NOMO-1 treated with dmso at 0.1 percent for 144 hours (cell line): ENCODE results near the gene SYNE3.

ENCODE experiments used
- DNase-seq: peaks from one replicate; lab custom pipeline; 2025; ENCODE audit not compliant: unreplicated experiment; lab: John Stamatoyannopoulos, UW

SYNE3 gene

DNA sequence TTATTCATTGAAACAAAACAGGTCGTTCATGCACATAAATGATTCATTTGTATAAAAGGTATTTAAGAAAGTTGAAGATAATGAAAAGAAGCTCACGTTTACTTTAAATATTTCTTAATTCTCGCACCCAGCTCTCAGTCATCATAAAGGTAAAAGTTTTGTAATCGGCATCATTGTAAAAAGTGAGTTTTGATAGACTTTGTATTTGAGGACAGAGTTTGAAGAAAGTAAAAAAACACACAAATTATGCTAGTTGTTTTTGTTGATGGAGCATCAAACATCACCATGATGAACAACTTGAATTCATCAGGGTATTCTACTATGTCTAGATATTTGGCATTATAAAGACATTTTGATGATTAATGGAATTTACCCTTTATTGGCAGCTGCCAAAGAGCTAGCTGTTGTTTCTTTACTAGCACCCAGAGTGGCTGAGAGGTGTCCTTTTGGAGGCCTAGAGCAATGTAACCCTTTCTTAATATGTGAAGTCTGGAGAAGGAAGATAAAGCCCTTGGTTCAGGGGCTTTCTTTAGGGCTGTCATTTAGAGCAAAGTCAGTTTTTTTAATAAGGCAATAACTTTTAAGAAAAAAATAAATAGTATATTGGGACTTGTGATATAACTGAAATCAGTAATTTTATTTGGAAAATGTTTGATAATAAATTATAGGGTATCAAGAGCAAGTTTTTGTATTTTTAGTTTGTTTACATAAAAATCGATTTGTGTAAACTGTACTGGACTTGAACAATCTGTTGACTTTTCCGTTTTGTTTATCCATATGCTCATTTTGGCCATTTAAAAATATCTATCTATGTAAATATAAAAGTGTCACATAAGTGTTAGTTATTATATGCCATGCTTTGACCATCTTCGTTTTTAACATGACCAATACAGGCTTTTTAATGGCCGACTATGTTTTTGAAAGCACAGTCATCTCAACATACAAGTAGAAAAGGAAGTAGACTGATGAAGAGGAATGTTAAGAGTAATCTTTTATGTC lies 25.8 kb upstream of the SYNE3 start:
- DNase-seq = no peak

DNA sequence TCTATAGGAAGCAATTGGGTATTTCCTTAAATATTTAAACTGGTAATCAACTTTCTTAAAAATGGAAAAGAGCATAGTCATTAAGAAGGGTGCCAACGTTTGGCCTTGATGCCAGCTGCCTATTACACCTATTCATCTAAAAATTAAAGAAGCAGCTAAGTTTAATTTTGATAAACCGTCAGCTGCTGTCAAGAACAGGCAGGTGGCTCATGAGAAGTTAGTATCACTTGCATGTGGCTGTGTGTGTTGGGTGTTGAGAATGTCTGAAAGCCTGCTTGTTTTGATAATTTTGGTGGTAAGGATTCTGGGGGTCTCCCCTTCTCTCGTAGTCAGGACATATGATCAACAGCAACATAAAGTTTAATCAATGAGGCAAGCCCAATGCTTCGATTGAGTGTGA lies 24.9 kb upstream of the SYNE3 start:
- DNase-seq = no peak

DNA sequence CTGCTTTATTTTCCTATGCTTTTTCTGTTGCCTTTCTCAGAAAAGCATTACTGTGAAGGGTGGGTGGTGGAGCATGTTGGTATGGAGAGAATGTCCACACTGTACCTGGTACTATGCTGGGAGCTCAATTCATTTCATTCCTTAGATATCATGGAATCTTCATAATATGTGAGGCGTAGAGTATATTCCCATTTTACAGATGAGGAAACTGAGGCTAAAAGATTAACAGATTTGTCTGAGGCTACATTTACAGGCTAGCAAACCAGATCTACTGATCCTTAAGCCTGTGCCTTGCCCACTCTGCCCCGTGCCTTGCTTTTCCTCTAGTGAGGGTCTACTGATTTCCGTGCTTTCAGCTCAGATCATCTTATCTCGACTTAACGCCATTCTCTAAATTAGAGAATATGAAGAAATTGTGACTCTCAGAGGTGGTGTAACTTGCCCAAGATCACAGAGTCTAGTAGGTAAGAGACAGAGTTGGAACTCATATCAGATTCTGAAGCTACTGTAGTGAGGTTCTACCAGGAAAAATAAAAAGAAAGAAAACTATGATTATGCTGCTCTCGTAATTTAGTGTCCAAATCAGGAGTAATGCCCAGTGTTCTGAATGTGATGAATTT lies 23.9 kb upstream of the SYNE3 start:
- no peak for DNase-seq

DNA sequence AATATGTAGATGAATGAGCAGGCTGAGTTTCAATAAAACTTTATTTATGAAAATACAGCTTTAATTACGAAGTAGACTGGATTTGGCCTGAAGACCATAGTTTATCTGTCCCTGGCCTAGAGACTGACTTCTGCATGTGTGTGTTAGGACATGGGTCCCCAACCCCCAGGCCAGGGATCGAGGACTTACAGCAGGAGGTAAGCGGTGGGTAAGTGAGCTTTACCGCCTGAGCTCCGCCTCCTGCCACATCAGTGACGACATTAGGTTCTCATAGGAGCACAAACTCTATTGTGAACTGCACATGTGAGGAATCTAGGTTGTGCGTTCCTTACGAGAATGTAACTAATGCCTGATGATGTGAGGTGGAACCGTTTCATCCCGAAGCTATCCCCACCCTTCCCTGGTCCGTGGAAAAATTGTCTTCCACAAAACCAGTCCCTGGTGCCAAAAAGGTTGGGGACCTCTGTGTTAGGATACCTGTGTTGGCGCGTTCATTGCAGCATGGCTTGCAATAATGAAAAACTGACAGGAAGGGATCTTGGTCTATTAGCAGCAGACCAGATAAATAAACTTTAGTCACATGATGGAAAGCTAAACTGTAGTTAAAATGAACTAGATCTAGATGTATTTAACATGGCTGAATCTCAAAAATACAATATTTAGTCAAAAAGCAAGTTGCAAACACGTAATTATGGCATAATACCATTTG lies 22.5 kb upstream of the SYNE3 start:
- no peak for DNase-seq

DNA sequence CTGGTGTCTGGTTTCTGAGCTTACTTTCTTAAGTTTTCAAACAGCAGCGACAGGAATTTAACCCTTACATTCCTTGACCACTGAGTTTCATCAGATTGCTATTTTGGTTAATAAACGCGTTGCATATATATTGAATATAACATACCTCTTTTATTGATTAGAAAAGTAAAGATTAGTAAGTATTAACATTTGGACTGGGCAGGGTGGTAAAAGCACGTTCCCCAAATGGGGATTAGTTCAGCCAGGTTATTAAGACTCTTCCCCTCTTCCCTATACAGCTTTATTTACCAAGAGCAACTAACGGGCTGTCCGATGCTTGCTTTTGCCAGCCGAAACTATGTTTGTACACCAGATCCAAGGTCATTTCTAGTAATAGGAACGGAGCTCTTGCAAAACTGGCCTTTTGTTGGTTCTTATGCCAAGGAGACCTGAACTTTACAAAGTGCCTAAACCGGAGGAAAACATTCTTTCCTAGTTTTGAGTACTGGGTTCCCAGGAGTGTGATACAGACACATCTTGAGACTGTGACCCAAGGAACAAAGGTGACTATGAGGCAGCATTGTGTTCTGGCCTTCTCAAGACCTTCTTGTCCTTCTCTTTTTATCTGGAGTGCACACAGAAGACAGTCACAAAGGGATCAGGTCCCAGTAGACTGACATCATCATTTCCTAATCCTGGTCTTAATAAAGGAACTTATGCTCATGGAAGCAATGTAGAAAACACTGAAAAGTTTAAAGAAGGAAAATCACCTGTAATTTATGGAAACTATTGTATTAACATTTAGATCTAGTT lies 21.0 kb upstream of the SYNE3 start:
- DNase-seq = no peak

DNA sequence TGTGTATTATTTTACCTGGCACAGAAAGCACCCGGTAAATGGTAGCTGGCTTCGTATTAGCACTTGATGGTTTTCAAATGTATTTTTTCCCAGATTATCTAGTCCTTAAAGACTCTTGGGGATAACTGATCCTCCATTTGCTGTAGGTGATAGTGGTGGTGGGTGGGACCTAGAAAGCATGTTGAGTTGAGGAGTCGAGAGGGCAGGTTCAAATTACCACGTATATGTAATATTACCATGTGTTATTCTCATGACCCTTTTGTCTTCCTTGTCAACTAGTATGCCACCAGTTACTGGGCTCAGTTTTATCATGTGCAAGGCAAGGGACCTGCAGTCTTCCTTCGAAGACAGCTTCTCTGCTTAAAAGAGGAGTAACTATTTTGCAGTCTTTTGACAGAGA lies 20.2 kb upstream of the SYNE3 start:
- DNase-seq = no peak

DNA sequence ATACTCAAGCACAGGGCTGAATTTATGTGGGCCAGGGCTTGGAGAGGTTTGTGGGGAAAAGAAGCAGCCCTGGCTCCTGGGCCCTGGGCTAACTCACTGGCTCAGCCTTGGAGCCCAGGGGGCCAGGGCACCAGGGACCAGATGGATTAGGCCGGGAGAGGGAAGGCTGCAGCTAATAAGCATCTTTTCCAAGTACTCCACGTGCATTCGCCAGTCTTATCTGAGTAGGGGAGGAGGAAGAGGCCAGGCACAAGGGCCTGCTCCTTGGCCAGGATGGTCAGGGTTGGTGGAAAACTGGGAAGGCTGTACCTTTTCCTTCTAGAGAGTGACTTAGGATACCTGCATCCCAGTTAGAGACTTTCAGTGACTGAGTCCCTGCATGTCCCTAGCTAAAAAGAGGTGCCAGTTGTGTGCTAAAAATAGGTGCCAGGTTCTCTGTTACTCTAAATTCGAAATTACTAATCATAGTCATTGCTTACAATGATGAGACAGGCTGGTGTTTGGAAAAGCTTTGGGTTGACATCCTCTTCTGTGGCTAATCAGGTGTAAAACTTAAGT lies 19.7 kb upstream of the SYNE3 start:
- no peak for DNase-seq

DNA sequence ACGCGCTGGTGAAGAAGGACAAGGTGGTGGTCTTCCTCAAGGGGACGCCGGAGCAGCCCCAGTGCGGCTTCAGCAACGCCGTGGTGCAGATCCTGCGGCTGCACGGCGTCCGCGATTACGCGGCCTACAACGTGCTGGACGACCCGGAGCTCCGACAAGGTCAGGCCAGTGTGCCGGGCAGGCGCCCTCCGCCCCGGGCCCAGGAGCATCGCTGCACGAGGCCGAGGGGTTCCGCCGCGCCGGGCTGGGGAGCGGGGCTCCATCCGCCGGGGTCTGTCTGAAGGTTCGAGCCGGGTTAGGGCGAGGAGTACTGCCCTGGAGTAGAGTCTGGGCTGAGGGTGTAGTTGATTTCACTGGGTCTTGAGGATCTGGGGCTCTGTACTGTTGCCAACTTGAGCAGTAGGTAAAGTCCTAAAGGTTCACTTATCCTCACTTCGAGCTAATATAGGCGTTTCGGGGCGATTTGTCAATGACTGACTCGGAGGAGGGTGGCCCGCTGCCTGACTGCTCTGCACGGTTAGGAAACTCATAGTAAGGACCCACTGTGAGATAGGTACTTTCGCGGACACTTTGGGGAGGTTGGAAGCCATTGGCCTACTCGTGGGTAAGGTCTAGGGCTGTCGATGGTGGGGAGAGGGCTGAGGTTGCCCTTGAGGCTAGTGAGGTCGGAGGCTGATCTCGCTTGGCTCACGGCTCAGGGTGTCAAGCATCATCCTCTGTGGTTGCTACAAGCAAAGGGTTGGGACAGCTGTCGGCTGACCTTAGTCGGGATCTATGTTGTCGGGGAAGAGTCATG lies 19.0 kb upstream of the SYNE3 start:
- DNase-seq = no peak

DNA sequence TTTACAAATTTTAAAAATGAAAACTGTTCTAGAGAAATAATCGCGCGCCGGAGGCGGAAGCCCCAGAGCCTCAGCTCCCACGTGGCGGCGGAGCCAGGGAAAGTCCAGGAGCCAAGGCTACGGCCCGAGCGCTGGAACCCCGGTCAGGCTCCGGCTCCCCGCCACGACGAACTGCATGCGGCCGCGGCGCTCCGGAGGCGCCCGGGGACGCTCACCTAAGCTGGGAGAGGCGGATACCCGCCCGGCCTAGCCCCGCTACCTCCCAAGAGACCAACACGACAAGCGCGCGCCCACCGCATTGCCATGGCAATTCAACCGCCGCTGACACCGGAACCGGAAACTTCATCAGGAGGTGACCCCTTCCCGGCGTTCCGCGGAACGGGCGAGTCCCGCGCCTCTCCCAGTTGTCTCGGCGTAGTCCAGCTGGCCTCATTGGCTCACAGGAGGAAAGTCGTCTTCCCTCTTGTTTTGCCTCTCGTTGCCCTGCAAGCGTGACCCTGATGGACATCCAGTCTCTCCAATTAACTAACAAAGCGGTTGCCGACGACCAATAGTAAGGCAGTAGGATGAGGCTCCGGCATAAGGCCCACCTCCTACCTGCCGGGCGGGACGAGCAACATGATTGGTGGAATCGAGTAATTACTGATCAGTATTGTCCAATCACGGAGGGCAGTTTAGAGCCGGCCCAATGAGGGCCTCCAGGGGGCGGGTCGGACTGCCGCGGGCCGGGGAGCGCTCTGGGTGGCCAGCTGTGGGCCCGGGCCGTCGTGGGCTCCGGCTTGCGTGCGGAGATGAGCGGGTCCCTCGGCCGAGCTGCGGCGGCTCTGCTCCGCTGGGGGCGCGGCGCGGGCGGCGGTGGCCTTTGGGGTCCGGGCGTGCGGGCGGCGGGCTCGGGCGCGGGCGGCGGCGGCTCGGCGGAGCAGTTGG lies 18.1 kb upstream of the SYNE3 start, which contains the start of gene GLRX5:
TSS of gene GLRX5 (plus strand) at position 752 of the 927 bp plus-strand sequence. CDS start at position 792, 40 bp downstream.
- DNase-seq = peak; percentile 100

DNA sequence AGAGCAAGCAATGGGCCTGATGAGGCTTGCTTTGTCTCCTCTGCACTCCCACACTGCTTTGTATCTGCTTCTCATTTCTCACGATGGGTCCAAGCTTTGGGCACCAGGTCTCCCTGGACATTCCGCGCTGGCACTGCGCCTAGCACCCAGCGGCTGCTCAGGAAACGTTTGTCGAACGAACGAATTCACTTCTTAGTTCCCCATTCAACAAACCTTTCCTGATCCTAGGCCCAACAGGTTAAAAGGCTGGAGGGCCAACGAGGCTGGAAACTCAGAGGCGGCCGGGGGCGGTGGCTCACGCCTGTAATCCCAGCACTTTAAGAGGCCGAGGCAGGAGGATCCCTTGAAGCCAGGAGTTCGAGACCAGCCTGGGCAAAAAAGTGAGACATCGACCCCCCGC lies 17.4 kb upstream of the SYNE3 start:
- no peak for DNase-seq

DNA sequence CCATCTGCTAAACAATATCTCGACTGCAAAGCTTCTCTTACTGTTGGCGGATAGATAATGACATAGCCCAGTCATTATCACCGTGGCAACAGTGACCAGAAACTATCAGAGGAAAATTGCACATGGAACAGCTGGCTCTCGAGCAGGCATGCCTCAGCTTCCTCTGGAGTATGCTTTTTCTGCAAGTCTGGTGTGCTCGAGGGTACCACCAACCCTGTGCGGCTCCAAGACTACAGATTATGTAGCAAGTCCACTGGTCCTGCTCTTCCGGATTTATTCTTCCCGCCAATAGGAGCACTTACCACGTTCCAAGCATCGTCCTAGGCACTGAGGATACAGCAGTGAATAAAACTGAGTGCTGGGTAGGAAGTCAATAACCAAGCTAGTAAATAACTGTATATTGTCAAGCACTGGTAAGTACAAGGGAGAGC lies 17.0 kb upstream of the SYNE3 start:
- no peak for DNase-seq

DNA sequence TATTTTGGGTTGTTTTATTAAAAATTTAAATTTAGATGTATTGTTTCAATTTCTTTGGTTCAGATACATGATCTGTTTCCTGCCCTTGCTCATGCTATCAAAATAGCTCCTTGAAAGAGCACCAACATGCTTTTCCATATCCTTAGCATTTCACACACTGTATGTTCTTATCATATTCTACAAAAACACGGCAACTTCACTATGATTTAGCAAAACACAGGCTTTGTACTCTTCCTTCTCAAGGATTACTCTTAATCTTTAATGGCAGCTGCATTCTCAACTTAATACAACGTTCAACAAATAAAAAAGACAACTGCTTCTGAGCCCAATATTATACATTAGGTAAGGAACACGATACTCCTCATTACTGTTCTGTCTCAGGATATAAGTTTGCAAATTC lies 15.5 kb upstream of the SYNE3 start:
- no peak for DNase-seq

DNA sequence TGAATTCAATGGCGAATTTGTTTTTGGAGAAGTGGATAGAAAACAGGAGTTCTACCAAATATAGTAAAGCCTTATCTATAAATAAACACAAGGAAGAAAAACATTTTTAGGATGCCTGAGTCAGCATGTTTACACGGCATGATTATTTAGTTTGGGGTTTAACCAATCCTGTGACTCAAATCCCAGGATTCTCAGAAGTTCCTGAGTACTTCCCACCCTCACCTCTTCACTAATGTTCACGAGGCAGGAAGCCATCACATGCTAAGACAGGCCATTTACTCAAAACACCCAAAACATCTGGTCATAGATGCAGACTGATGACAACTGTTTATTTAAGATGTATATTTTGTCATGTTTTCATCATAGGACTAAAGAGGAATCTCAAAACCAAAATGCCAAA lies 15.0 kb upstream of the SYNE3 start:
- DNase-seq = no peak

DNA sequence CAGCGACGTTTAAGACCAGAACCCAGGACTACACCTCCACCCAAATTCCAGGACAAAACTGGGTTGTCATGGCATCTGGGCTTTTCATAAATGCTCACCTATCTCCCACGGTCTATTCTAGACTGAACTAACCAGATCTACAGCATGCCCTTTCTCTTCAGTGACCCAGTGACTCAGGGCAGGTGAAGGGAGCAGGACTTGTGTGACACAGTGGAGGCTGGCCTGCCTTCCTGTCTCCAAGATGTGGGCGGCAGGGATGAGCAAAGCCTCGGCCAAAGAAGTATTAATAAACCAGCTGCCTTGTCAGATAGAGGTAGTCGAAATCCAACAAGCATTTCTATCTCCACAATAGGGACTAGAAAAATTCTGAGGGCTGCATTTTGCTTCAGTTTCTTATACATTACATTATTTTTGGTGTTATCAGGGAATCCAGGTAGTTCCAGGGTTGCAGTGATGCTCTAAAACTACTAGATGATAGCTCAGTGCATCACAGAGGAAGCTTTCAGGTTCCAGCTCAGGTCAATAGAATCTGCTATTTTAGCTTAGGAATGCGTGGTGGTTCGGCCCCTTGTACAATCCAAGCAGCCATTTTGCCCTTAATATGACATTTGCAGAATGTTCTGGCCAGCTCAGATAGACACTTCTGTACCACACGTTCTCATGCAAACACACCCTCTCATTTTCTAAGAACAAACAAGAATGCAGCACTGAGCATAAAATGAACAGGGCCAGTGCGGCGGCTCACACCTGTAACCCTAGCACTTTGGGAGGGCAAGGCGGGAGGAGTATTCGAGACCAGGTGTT lies 14.2 kb upstream of the SYNE3 start:
- no peak for DNase-seq

DNA sequence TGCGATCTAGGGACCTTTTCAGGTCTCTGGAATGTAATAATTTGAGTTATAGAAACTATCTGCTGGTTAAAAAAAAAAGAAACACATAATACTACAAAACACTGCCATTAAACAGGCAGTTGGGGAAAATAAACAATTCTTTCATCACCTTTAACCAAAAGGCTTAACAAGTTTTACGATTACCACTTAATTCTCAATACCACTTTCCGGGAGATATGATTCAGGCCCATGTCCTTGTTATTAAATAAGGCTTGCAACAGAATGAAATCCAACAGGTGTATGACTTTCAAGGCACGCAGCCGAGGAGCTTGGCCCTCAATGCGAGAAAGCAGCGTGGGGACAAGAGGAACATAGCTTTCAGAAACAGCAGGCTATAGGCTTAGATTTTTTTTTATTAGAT lies 12.8 kb upstream of the SYNE3 start:
- no peak for DNase-seq

DNA sequence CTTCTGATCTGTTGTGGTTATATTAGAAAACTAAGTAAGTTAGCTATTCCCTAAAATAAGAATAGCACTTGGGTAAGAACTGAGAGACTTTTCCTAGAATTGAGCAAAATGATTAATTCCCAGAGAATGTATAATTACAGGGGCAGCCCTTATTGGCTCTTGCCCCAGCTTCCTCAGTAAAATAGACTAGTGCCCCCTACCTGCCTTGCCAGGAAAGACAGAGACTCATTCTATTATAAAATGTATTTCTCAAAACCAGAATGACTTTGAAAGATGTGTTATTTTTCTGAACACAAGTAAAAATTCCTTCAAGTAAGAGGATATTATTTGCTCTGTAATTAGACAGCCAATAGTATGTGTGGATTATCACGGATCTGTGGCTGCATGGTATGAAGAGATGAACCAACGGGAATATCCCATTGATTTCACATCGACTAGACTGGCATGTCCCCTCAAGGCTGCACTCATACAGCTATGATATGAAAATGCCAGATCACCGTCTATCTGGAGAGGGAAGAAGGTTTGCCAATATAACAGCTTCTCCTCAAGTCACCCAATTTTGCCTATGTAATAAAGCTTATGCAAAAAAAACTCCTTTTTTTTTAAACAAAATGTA lies 11.0 kb upstream of the SYNE3 start:
- DNase-seq = no peak
